SK-N-MC (cell line): Measurements from ENCODE around the gene ITPR3.

ENCODE experiments used
- EZH2 ChIP-seq: fragments of 200-600 bp; sonication (generic); IDR thresholded peaks from one replicate; pipeline ENCODE4 v1.6.1; 2017; ENCODE audit warnings: antibody characterized with exemption
- FOXP2 ChIP-seq: optimal IDR thresholded peaks from 2 replicates; pipeline ENCODE3; 2011; ENCODE audit warnings: mild to moderate bottlenecking, moderate library complexity; ENCODE audit not compliant: insufficient read depth; ENCODE audit errors: extremely low read length, control extremely low read depth
- POLR2AphosphoS5 ChIP-seq: IDR thresholded peaks from 2 replicates; pipeline ENCODE4 v1.6.1; 2012; ENCODE audit warnings: mild to moderate bottlenecking, low read depth, low read length, borderline replicate concordance

- no peak for TF ChIP-seq POLR2AphosphoS5
- no peak for TF ChIP-seq EZH2
- TF ChIP-seq FOXP2, result no peak
Measured at GRCh38 chr6:33714385-33715040, 93.4 kb downstream of the ITPR3 start.
